Left hindlimb (tissue), 1 donor: ENCODE data around the gene GCLC.
"Not testable (repeated sequence)": the region's sequence is repeated elsewhere in the genome, so short reads cannot be mapped to it uniquely, and the experiment has no call there.

Source experiments
- DNase-seq: peaks from one replicate; pipeline ENCODE4 v3.0.0-alpha.2; 2018

GCLC gene

GRCh38 chr6:53556986-53557715 lies 12.2 kb upstream of the GCLC start:
- no peak for DNase-seq

DNA sequence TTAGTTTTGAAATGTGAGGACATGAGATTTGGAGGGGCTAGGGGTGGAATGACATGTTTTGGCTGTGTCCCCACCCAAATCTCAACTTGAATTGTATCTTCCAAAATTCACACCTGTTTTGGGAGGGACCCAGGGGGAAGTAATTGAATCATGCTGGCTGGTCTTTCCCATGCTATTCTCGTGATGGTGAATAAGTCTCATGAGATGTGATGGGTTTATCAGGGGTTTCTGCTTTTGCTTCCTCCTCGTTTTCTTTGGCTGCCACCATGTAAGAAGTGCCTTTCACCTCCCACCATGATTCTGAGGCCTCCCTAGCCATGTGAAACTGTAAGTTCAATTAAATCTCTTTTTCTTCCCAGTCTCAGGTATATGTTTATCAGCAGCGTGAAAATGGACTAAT lies 8.7 kb upstream of the GCLC start:
- not testable (repeated sequence) for DNase-seq

GRCh38 chr6:53551681-53552080 lies 6.8 kb upstream of the GCLC start:
- DNase-seq = not testable (repeated sequence)

DNA sequence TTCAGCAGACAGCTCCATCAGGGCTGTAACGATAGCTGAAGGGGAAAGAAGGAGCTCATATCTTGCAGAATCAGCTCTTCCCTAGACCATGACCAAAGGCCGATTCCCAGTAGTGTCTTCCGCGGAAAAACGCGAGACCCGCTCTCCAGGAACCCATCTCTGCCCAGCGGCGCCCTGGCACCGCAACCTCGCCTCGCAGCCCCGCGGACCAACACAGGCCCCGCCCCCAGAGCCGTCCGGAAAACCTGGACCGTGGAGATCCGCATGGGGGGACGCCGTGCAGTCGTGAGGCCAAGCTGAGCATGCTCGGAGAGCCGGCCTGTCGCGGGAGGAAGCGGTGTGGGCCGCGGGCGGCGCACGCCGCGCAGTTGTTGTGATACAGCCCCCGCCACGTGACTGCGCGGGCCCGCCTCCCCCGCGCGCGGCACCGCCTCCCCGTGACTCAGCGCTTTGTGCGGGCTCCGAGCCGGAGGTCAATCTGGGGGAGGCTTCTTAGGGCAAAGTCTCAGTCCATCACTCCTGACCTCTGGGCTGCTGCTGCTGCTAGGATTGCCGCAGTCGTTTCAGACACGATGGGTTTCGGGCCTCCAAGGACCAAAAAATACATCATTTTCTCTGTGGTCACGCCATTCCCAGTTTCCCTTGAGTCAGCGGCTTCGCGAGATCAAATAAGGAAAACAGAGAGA lies 3.1 kb upstream of the GCLC start:
- DNase-seq = peak; percentile 98

DNA sequence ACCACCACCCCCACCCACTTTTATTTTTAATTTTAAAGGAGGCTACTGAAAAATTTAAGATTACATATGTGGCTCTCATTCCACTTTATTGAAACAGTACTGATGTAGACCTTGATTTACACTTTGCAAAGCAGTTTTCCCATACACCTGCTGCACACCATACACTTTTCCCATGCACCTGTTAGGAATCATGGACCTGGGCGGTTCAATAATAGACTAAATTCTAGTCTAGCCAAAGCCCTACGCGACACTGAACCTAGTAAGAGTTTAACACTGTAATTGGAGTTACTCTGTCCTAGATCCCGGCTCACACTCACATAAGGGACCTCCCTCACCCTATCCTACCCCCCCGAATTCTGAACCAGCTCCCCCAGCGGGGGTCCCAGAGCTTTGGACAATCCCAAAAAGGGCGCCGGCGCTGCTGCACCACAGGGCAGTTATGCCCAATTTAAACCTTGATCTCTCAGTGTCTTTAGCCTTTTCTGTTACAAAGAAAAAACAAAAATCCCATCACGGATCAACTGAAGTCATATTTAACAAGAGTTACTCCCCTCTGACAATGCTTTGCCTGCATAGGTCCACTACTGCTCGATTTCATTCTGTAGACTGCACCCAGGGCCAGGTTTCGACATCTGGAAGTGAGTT lies 2.4 kb upstream of the GCLC start:
- DNase-seq = no peak

DNA sequence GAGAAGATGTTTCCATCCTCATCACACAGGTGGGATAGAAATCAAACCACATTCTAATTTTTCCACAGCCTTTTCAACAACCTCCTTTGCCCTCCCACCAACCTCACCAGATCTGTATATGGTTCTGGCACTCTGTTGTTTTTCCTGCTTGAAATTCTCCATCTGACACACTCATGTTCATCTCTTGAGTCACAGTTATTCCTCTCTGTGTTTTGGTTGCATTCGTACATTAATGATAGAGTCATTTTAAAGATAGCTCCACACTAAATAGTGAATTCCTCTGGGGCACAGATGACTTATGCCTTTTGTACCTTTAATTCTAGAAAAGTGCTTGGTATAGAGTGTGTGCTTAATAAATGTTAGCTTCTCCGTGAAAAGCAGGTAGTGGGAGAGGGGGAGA lies 1.4 kb upstream of the GCLC start:
- no peak for DNase-seq

GRCh38 chr6:53544217-53544469 lies 758 bp downstream of the GCLC start:
- no peak for DNase-seq

GRCh38 chr6:53543359-53544216 lies 1.3 kb downstream of the GCLC start:
- DNase-seq = no peak

DNA sequence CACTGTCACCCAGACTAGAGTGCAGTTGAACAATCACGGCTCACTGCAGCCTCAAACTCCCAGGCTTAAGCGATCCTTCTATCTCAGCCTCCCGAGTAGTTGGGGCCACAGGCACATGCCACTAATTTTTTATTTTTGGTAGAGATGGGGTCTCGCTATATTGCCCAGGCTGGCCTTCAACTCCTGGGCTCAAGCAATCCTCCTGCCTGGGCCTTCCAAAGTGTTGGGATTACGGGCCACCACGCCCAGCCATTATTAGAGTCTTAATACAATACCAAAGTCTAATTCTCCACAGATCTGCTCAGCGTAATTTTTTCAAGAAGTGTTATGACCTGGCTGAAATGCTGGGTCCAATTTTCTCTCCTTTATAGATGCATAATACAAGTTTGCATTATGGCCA lies 3.0 kb downstream of the GCLC start:
- DNase-seq = no peak

DNA sequence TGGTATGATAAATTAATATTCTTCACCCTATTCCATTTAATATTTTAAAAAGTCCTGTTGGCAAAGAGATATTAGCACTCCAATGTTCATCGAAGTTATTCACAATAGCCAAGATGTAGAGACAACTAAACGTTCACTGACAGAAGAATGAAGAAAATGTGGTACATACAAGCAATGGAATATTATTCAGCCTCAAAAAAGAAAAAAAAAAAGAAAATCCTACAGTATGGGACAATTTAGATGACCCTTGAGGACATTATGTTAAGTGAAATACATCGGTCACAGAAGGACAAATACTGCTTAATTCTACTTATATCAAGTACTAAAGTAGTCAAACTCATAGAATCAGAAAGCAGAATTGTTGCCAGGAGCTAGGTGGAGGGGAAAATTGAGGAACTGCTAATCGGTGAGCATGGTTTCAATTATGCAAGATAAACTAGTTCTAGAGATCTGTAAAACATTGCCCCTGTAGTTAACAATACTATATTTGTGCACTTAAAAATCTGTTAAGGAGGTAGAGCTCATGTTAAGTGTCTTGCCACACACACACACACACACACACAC lies 4.7 kb downstream of the GCLC start:
- DNase-seq = no peak

- DNase-seq = no peak
These were observed 5.3 kb downstream of the GCLC start for GRCh38 chr6:53539561-53539960.

DNA sequence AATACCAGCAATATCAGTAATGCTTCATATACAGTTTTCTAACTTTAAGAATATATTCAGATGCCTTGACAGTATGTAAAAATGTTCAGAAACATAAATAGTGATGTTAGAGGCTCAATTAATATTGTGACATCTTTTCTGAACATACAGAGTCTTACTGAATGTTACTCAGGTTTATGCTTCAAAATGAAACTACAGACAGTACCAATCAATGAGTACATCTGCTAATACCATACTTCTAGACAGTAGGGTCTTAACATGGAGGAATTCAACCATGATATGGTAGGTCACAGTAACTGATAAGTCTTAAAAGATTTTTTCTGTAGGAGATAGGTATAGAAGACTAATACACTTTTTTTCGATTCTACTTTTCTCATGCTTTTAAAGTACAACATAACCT lies 8.3 kb downstream of the GCLC start:
- no peak for DNase-seq

- no peak for DNase-seq
These were observed 12.0 kb downstream of the GCLC start for GRCh38 chr6:53532942-53533341.

- DNase-seq = no peak
These were observed 12.7 kb downstream of the GCLC start for GRCh38 chr6:53532061-53532797.

GRCh38 chr6:53530780-53531386 lies 14.0 kb downstream of the GCLC start:
- no peak for DNase-seq

DNA sequence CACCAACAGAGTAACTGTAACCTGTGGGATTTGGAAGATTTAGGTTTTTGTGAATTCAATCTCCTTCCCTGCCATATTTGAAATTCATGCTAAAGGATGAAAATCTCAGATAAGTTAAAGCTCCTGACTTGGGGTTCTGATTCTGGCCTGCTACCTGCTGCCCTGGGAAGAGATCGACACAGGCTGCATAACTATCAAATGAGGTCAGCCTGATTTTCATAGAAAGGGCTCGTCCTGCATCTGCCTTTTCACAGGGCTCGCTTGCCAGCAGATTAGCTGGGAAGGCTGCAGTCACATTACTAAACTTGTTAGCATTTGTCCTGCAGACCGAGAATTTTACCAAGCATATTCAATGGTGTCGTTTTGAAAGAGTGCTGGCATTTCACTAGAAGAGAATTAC lies 14.6 kb downstream of the GCLC start:
- no peak for DNase-seq

DNA sequence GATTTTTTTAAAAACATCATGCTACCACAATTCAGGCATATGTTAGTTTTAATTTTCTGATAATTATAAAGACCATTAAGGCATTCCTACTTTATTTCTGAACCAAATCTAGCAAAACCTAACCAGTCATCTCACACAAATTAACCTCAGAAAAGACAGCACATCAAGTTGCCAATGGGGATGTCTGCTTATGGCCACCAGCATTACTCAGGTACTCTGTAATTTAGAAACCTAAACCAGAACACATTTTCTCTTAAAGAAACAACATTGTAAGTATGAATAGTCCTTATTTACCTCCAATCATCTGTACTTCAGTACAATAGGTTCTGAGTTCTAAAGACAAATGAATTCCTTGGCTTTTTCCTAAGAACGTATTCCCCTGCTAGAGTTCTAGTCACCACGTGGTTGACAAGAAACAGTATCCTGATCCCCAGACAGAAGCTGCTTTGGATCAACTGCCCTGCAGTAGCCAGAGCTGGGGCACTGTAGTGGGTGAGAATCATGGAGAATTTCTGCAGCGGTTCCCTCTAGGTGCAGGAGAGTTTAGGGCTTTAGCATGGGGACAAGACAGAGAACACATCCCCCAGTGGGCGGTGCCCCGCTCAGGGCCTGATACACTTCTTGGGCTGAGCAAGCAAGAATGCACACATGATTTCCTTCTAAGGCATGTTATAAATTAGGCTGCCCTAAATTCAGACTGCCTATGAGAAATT lies 15.4 kb downstream of the GCLC start:
- DNase-seq = no peak

- DNase-seq = no peak
These were observed 16.8 kb downstream of the GCLC start for GRCh38 chr6:53528107-53528506.

- no peak for DNase-seq
These were observed 17.6 kb downstream of the GCLC start for GRCh38 chr6:53527249-53527765.

- no peak for DNase-seq
These were observed 18.9 kb downstream of the GCLC start for GRCh38 chr6:53526000-53526399.

DNA sequence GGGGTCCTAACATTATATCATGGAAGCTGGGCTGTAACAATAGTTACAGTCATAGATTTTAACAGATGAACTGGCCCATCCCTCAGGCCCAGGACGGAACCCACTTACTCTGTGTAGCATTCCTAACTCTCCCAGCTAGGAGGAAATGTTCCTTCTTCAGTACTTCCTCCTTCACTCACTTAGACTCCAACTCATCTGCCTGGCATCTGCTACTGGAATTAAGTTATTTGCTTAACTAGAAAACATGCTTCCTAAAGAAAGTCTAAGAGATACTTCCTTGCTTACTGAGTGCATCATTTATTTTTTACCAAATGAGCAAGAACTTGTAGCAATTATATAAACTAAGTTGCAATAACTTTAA lies 20.5 kb downstream of the GCLC start:
- no peak for DNase-seq
